NCI-H187 treated with DMSO at 0.1 percent for 48 hours (cell line): Measurements from ENCODE around the gene EFNB2.

ENCODE experiments used
- DNase-seq: peaks from one replicate; lab custom pipeline; 2025; lab: John Stamatoyannopoulos, UW

Gene EFNB2

GRCh38 chr13:106500445-106500844 is 35.0 kb downstream of the EFNB2 start:
- no peak for DNase-seq

GRCh38 chr13:106499896-106500295 is 35.6 kb downstream of the EFNB2 start:
- no peak for DNase-seq

- DNase-seq, result no peak
Observed at GRCh38 chr13:106499113-106499512, 36.3 kb downstream of the EFNB2 start.

- no peak for DNase-seq
Observed at GRCh38 chr13:106498571-106498970, 36.9 kb downstream of the EFNB2 start.

GRCh38 chr13:106498158-106498557 is 37.3 kb downstream of the EFNB2 start:
- no peak for DNase-seq

GRCh38 chr13:106497079-106497478 is 38.4 kb downstream of the EFNB2 start:
- no peak for DNase-seq

GRCh38 chr13:106496072-106496997 is 39.1 kb downstream of the EFNB2 start:
- DNase-seq, result no peak

GRCh38 chr13:106494936-106495335 is 40.5 kb downstream of the EFNB2 start:
- DNase-seq, result no peak

GRCh38 chr13:106494506-106494905 is 41.0 kb downstream of the EFNB2 start:
- no peak for DNase-seq

- DNase-seq, result no peak
Observed at GRCh38 chr13:106493533-106494220, 41.8 kb downstream of the EFNB2 start.

GRCh38 chr13:106492588-106493475 is 42.6 kb downstream of the EFNB2 start:
- DNase-seq, result no peak

GRCh38 chr13:106491928-106492587 is 43.4 kb downstream of the EFNB2 start:
- no peak for DNase-seq

GRCh38 chr13:106491463-106491862 is 44.0 kb downstream of the EFNB2 start:
- DNase-seq, result no peak

GRCh38 chr13:106490569-106491321 is 44.7 kb downstream of the EFNB2 start:
- DNase-seq, result no peak

- DNase-seq, result no peak
Observed at GRCh38 chr13:106489849-106490568, 45.5 kb downstream of the EFNB2 start.

GRCh38 chr13:106488686-106489085 is 46.8 kb downstream of the EFNB2 start:
- no peak for DNase-seq

- no peak for DNase-seq
Observed at GRCh38 chr13:106488076-106488475, 47.4 kb downstream of the EFNB2 start.

- DNase-seq, result no peak
Observed at GRCh38 chr13:106487129-106487528, 48.3 kb downstream of the EFNB2 start.

GRCh38 chr13:106486287-106486686 is 49.2 kb downstream of the EFNB2 start:
- no peak for DNase-seq

- DNase-seq, result no peak
Observed at GRCh38 chr13:106484537-106485193, 50.8 kb downstream of the EFNB2 start.
